ENCODE data around the gene FEM1A. TPM values are rescaled to one million over a fixed set of nuclear protein-coding genes. Genes with fewer than 3 reads are reported as not detected.

The FEM1A gene
- total and polyA plus RNA-seq, 2 of the 13 experiments (the other 11 are each of a cell fraction or from before 2014, with no cell fraction given), result 3.2 to 10.8 TPM

DNA sequence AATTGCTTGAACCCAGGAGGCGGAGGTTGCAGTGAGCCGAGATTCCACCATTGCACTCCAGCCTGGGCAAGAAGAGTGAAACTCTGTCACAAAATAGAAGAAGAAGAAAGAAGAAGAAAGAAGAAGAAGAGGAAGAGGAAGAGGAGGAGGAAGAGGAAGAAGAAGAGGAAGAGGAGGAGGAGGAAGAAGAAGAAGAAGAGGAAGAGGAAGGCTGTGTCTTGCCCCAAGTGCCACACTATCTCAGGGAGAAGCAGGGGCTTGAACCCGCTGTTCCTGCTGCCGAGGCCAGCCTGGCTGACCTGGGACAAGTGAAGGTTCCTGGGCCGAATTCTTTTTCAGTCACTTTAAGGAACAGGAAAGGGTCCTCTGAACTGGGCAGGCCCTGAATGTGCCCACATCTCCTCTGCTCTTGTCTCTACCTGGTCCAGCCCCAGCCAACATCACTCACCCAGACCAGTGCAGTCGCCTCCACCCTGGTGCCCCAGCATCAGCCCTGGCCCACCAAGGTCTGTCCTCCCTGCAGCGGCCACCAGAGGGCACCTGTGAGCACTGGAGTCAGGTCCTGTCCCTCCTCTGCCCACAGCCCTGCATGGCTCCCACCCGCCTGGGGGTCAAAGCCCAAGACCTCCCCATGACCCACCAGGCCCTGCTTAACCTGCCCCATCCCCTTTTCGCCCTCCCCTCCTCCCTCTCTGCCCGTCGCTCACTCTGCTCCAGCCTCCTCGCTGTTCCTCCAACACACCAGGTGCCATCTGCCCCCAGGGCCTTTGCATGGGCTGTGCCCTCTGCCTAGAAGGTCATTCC, 20.0 kb downstream of the FEM1A start (continued):
- TF ChIP-seq PPARG (CRISPR knock-in tag; conservative IDR thresholded peaks at IDR 0.05) (no peak), MAFG (CRISPR knock-in tag; IDR thresholded peaks at IDR 0.05) (no peak), ZFP1 (CRISPR knock-in tag; IDR thresholded peaks at IDR 0.05) (no peak), SCMH1 (CRISPR knock-in tag; IDR thresholded peaks at IDR 0.05; ENCODE audit: borderline replicate concordance) (no peak), RBM22 (optimal IDR thresholded peaks at IDR 0.05; ENCODE audit: low read length) (no peak), FOXM1 (CRISPR knock-in tag; IDR thresholded peaks at IDR 0.05) (no peak), HIVEP1 (CRISPR knock-in tag; IDR thresholded peaks at IDR 0.05) (no peak), CBX2 (IDR thresholded peaks at IDR 0.05; ENCODE audit: low read depth, low read length) (no peak), CBX2 (CRISPR knock-in tag; IDR thresholded peaks at IDR 0.05; ENCODE audit: low read depth) (no peak), KDM1A (CRISPR knock-in tag; IDR thresholded peaks at IDR 0.05) (peak; percentile 90; the same call in 1 of the 2 replicates), NKX3-1 (CRISPR knock-in tag; IDR thresholded peaks at IDR 0.05) (no peak), RBAK (CRISPR knock-in tag; IDR thresholded peaks at IDR 0.05) (no peak), RAD21 (CRISPR knock-in tag; IDR thresholded peaks at IDR 0.05) (peak; percentile 70; the same call in 1 of the 2 replicates), ZFP36L1 (CRISPR knock-in tag; IDR thresholded peaks at IDR 0.05) (no peak)
- TF ChIP-seq, protein P1, sequence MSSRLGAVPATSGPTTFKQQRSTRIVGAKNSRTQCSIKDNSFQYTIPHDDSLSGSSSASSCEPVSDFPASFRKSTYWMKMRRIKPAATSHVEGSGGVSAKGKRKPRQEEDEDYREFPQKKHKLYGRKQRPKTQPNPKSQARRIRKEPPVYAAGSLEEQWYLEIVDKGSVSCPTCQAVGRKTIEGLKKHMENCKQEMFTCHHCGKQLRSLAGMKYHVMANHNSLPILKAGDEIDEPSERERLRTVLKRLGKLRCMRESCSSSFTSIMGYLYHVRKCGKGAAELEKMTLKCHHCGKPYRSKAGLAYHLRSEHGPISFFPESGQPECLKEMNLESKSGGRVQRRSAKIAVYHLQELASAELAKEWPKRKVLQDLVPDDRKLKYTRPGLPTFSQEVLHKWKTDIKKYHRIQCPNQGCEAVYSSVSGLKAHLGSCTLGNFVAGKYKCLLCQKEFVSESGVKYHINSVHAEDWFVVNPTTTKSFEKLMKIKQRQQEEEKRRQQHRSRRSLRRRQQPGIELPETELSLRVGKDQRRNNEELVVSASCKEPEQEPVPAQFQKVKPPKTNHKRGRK (CRISPR knock-in tag; IDR thresholded peaks at IDR 0.05), result 0 out of 2 replicates have a peak, but pooled peaks have one; percentile 50
- TF ChIP-seq, protein P2, sequence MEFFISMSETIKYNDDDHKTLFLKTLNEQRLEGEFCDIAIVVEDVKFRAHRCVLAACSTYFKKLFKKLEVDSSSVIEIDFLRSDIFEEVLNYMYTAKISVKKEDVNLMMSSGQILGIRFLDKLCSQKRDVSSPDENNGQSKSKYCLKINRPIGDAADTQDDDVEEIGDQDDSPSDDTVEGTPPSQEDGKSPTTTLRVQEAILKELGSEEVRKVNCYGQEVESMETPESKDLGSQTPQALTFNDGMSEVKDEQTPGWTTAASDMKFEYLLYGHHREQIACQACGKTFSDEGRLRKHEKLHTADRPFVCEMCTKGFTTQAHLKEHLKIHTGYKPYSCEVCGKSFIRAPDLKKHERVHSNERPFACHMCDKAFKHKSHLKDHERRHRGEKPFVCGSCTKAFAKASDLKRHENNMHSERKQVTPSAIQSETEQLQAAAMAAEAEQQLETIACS (CRISPR knock-in tag; IDR thresholded peaks at IDR 0.05), result no peak
- TF ChIP-seq, protein P3, sequence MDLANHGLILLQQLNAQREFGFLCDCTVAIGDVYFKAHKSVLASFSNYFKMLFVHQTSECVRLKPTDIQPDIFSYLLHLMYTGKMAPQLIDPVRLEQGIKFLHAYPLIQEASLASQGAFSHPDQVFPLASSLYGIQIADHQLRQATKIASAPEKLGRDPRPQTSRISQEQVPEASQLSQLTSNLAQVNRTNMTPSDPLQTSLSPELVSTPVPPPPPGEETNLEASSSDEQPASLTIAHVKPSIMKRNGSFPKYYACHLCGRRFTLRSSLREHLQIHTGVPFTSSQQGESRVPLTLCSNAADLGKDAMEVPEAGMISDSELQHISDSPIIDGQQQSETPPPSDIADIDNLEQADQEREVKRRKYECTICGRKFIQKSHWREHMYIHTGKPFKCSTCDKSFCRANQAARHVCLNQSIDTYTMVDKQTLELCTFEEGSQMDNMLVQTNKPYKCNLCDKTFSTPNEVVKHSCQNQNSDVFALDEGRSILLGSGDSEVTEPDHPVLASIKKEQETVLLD (CRISPR knock-in tag; IDR thresholded peaks at IDR 0.05; ENCODE audit: low read depth), result no peak
- TF ChIP-seq, protein P4, sequence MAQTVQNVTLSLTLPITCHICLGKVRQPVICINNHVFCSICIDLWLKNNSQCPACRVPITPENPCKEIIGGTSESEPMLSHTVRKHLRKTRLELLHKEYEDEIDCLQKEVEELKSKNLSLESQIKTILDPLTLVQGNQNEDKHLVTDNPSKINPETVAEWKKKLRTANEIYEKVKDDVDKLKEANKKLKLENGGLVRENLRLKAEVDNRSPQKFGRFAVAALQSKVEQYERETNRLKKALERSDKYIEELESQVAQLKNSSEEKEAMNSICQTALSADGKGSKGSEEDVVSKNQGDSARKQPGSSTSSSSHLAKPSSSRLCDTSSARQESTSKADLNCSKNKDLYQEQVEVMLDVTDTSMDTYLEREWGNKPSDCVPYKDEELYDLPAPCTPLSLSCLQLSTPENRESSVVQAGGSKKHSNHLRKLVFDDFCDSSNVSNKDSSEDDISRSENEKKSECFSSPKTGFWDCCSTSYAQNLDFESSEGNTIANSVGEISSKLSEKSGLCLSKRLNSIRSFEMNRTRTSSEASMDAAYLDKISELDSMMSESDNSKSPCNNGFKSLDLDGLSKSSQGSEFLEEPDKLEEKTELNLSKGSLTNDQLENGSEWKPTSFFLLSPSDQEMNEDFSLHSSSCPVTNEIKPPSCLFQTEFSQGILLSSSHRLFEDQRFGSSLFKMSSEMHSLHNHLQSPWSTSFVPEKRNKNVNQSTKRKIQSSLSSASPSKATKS (CRISPR knock-in tag; IDR thresholded peaks at IDR 0.05), result no peak
- TF ChIP-seq, protein P5, sequence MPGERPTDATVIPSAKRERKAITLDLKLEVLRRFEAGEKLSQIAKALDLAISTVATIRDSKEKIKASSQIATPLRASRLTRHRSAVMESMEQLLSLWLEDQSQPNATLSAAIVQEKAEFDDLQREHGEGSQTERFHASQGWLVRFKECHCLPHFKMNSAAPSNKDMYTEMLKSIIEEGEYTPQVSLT (CRISPR knock-in tag; IDR thresholded peaks at IDR 0.05; ENCODE audit: borderline replicate concordance, low read depth), result no peak
- TF ChIP-seq, protein P6, sequence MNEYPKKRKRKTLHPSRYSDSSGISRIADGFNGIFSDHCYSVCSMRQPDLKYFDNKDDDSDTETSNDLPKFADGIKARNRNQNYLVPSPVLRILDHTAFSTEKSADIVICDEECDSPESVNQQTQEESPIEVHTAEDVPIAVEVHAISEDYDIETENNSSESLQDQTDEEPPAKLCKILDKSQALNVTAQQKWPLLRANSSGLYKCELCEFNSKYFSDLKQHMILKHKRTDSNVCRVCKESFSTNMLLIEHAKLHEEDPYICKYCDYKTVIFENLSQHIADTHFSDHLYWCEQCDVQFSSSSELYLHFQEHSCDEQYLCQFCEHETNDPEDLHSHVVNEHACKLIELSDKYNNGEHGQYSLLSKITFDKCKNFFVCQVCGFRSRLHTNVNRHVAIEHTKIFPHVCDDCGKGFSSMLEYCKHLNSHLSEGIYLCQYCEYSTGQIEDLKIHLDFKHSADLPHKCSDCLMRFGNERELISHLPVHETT (CRISPR knock-in tag; conservative IDR thresholded peaks at IDR 0.05), result no peak
